ENCODE results near the gene CD28. TPM values are rescaled to one million over a fixed set of nuclear protein-coding genes. Genes with fewer than 3 reads are reported as not detected.

Gene CD28
- total RNA-seq, 5 donors from 2014 or later (not counting 1 experiment from before 2014, with no cell fraction given): 112 to 154 (median 151) TPM

DNA sequence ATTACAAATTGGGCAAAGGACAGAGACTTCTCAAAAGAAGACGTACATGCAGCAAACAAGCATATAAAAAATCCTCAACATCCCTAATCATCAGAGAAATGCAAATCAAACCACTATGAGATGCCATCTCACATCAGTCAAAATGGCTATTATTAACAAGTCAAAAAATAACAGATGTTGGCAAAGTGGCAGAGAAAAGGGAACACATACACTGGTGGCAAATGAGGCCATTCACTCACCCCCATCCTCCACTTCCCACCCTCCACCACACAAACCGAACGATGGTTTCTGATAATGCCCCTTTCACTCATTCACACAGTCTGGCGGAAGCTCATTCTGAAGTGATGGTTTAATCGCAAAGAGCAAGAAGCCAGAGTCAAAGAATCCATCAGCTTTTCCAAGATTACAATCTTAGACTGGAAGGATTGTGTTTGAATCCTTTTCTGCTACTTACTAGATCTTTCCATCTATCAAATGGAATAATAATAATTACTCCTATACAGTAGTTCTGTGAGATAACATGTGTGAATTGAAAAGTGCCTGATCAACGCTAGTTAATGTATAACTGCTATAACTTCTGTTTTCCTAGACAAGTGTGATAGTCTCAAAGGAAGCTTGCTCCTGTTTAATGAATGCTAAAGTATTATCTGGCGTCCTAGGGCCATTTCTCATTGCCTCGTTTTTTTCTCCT, 16.9 kb upstream of the CD28 start:
- peak in 2 of 4 experiments; percentile 54 to 61 for ATAC-seq (replicated peaks in 1 of 4)
- POLR2A ChIA-PET: interaction anchor here in 1 of 2 donors (0.7 kb wide), 1 partner anchor 78 kb away, joined by 3 read pairs; no protein-coding TSS in a partner anchor

DNA sequence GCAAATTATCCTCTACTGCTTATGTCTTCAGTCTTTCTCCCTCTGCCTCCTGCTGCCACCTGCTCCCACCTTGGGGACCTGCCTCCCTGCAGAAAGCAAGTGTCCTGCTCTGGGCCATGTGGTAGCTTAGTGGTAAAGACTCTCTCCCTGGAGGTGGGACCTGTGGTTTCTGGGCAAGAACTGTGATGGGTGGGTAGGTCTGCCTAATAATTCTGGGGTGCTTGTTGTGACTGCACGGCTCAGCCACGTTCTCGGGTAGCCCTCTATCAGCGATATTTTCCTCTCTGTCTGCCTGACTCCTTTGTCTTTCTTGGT, 16.4 kb upstream of the CD28 start:
- H3K27ac ChIP-seq (ENCODE audit: low read length): no peak overlapping the region

More for the DNA sequence above, 16.9 kb upstream of the CD28 start:
- Histone ChIP-seq H3K27me3 (replicated peaks in 1 of 2; ENCODE audit: control insufficient read depth in 2 of 2, extremely low read depth in 1 of 2, insufficient read depth in 2 of 2, low read length in 1 of 2) (no peaks in the 10 kb centered on the region), H3K27ac (ENCODE audit: low read length) (no peak overlapping the region), H3K4me1 (ENCODE audit: control insufficient read depth in 1 of 2, extremely low read depth in 1 of 2, insufficient read depth in 2 of 2, low read length in 2 of 2) (peaks cover 0 to 12% of the 10 kb centered on the region in 2 experiments), H3K4me3 (ENCODE audit: control insufficient read depth in 1 of 2, extremely low read depth in 1 of 2, low read length in 1 of 2) (no peak overlapping the region), H3K9me3 (no peaks in the 10 kb centered on the region), H3K36me3 (ENCODE audit: control insufficient read depth in 2 of 2, extremely low read depth in 1 of 2, insufficient read depth in 1 of 2, low read length in 1 of 2) (no peaks in the 10 kb centered on the region)
- no CpG with 5 or more reads among the region's 8 CpGs for WGBS (ENCODE audit: insufficient coverage)
- H3K36me3 Mint-ChIP-seq: peaks cover 4% of the 10 kb centered on the region
- CTCF ChIA-PET: interaction anchor here in 1 of 2 donors (0.6 kb wide), 1 partner anchor 388 kb away, joined by 3 read pairs; no protein-coding TSS in a partner anchor
- no peak overlapping the region for H3K27ac Mint-ChIP-seq
- no peak overlapping the region for H3K4me3 Mint-ChIP-seq
- H3K27me3 Mint-ChIP-seq: no peaks in the 10 kb centered on the region
- H3K9me3 Mint-ChIP-seq: no peaks in the 10 kb centered on the region
- peaks cover 16 to 22% (median 18%) of the 10 kb centered on the region in 3 donors for H3K4me1 Mint-ChIP-seq
- DNase-seq: peak in 8 of 35 experiments; percentile 9 to 45 (median 24)

DNA sequence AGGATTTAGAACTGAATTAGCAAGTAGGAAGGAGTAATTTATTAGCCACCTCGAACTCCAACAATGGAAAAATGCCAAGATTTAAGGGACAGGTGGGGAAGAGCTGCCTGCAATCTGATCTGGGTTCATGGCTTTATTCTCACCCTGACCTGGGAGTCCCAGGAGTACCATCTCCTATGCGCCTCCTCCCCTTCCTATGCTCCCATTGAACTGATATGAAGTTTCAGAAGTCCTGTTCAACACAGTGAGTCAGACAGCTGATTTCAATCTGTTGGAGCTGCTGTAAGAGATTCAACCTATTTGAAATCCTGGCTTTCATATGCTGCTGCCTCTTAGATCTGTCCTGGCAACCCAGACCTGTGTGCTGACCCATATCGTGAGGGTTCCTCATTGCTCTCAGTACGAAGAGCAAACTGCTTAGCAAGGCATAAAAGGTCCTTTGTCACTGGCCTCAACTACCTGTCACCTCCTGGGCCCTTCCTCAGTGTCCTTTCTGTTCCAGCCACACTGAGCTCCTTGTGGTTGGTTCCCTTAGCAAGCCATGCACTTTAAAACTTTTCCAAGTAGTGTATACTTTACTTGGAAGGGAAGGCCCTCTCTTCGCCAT, 15.9 kb upstream of the CD28 start:
- CTCF ChIA-PET: interaction anchor here (1.0 to 1.2 kb wide), 2 partner anchors 76 to 125 kb away, joined by 3 to 5 read pairs; no protein-coding TSS in a partner anchor
- Histone ChIP-seq H3K27ac (ENCODE audit: low read length) (no peak overlapping the region), H3K36me3 (ENCODE audit: control insufficient read depth in 2 of 2, extremely low read depth in 1 of 2, insufficient read depth in 1 of 2, low read length in 1 of 2) (no peaks in the 10 kb centered on the region), H3K4me3 (ENCODE audit: control insufficient read depth in 1 of 2, extremely low read depth in 1 of 2, low read length in 1 of 2) (no peak overlapping the region), H3K4me1 (ENCODE audit: control insufficient read depth in 1 of 2, extremely low read depth in 1 of 2, insufficient read depth in 2 of 2, low read length in 2 of 2) (peaks cover 0 to 12% of the 10 kb centered on the region in 2 experiments), H3K9me3 (no peaks in the 10 kb centered on the region), H3K27me3 (replicated peaks in 1 of 2; ENCODE audit: control insufficient read depth in 2 of 2, extremely low read depth in 1 of 2, insufficient read depth in 2 of 2, low read length in 1 of 2) (no peaks in the 10 kb centered on the region)
- no peak overlapping the region for H3K4me3 Mint-ChIP-seq
- WGBS (ENCODE audit: insufficient coverage): 93% methylated on average over 3 of the region's 5 CpGs
- no peaks in the 10 kb centered on the region for H3K36me3 Mint-ChIP-seq
- peaks cover 19 to 23% (median 20%) of the 10 kb centered on the region in 3 donors for H3K4me1 Mint-ChIP-seq
- ATAC-seq (replicated peaks in 1 of 4): no peak
- no peak for DNase-seq
- no peaks in the 10 kb centered on the region for H3K27me3 Mint-ChIP-seq
- POLR2A ChIA-PET: interaction anchor here in 1 of 2 donors (0.5 kb wide), 1 partner anchor 1608 kb away, joined by 3 read pairs; no protein-coding TSS in a partner anchor
- H3K27ac Mint-ChIP-seq: no peak overlapping the region
- H3K9me3 Mint-ChIP-seq: no peaks in the 10 kb centered on the region

More for the DNA sequence above, 16.4 kb upstream of the CD28 start:
- POLR2A ChIA-PET: no interaction called here
- H3K9me3 ChIP-seq: no peaks in the 10 kb centered on the region
- ATAC-seq (replicated peaks in 1 of 4): no peak
- DNase-seq: no peak
- no peaks in the 10 kb centered on the region for H3K9me3 Mint-ChIP-seq
- no peaks in the 10 kb centered on the region for H3K36me3 ChIP-seq (ENCODE audit: control insufficient read depth in 2 of 2, extremely low read depth in 1 of 2, insufficient read depth in 1 of 2, low read length in 1 of 2)
- CTCF ChIA-PET: interaction anchor here in 1 of 2 donors (0.6 kb wide), 1 partner anchor 389 kb away, joined by 3 read pairs; no protein-coding TSS in a partner anchor
- 37% methylated on average over 3 of the region's 4 CpGs for WGBS (ENCODE audit: insufficient coverage)
- peaks cover 18 to 22% (median 20%) of the 10 kb centered on the region in 3 donors for H3K4me1 Mint-ChIP-seq
- no peak overlapping the region for H3K4me3 Mint-ChIP-seq
- no peak overlapping the region for H3K27ac Mint-ChIP-seq
- H3K27me3 ChIP-seq (replicated peaks in 1 of 2; ENCODE audit: control insufficient read depth in 2 of 2, extremely low read depth in 1 of 2, insufficient read depth in 2 of 2, low read length in 1 of 2): no peaks in the 10 kb centered on the region
- no peaks in the 10 kb centered on the region for H3K27me3 Mint-ChIP-seq
- no peak overlapping the region for H3K4me3 ChIP-seq (ENCODE audit: control insufficient read depth in 1 of 2, extremely low read depth in 1 of 2, low read length in 1 of 2)
- H3K36me3 Mint-ChIP-seq: peaks cover 4% of the 10 kb centered on the region
- H3K4me1 ChIP-seq (ENCODE audit: control insufficient read depth in 1 of 2, extremely low read depth in 1 of 2, insufficient read depth in 2 of 2, low read length in 2 of 2): peaks cover 0 to 12% of the 10 kb centered on the region in 2 experiments

DNA sequence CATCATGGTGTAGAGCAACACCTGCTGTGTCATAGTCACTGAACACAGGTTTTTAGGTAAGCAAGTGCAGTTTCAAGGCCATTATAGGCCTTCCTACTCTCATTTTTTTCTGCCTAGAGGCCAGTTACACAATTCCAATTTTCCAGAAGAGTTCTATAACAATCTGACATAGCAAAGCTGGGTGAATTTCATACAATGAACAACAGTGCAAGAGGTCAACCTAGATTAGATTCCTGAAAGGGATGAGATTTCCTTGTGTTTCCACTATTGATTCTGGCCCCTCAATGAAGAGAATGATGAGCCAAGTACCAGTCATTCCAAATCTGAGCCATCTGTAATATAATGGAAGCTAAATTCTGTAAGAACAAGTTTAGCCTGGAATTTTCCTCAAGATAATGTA, 15.3 kb upstream of the CD28 start:
- POLR2A ChIA-PET: no interaction called here
- H3K9me3 Mint-ChIP-seq: no peaks in the 10 kb centered on the region
- no peaks in the 10 kb centered on the region for H3K27me3 Mint-ChIP-seq

DNA sequence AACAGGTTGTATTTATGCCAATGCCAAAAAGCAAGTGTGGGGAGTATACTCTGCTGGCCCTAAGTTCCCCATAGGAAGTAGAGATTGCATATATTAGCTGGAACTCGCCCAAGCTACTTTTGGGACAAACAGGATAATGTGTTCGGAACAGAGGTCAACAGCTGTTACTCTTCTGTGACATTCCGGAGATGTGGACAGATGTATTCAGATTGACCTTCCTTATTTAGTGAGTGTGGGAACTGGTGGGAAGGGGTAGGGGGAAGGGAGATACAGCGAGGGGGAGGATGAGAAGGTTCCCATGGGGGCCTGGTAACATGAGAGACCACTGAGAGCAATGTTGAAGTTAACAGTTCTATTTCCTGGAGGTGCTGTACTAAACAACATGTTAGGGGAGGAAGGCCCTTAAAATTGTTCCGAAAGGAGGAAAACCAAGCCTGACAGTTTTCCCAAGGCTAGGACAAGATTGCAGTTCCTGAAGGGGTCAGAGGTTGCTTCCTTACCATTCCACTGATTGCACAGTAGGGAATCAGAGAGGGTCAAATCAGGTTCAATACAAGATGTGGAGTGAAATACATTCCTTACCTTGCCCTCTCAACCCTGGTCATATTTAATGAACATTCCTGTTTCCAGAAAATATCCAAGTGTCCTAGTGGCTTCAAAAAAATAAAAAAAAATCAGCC, 14.3 kb upstream of the CD28 start:
- H3K36me3 Mint-ChIP-seq: no peaks in the 10 kb centered on the region
- H3K4me3 ChIP-seq (ENCODE audit: control insufficient read depth in 1 of 2, extremely low read depth in 1 of 2, low read length in 1 of 2): no peak overlapping the region
- no peak overlapping the region for H3K27ac Mint-ChIP-seq
- no peaks in the 10 kb centered on the region for H3K9me3 ChIP-seq
- no peak overlapping the region for H3K4me3 Mint-ChIP-seq
- H3K4me1 Mint-ChIP-seq: peaks cover 19 to 23% (median 20%) of the 10 kb centered on the region in 3 donors
- H3K9me3 Mint-ChIP-seq: no peaks in the 10 kb centered on the region
- POLR2A ChIA-PET: no interaction called here
- DNase-seq (no peak), ATAC-seq (replicated peaks in 1 of 4) (no peak)
- no peak overlapping the region for H3K27ac ChIP-seq (ENCODE audit: low read length)
- 100% methylated on average over 4 of the region's 5 CpGs for WGBS (ENCODE audit: insufficient coverage)
- no peaks in the 10 kb centered on the region for H3K27me3 ChIP-seq (replicated peaks in 1 of 2; ENCODE audit: control insufficient read depth in 2 of 2, extremely low read depth in 1 of 2, insufficient read depth in 2 of 2, low read length in 1 of 2)
- H3K4me1 ChIP-seq (ENCODE audit: control insufficient read depth in 1 of 2, extremely low read depth in 1 of 2, insufficient read depth in 2 of 2, low read length in 2 of 2): peaks cover 0 to 12% of the 10 kb centered on the region in 2 experiments
- CTCF ChIA-PET: interaction anchor here in 1 of 2 donors (1.2 kb wide), 1 partner anchor 123 kb away, joined by 5 read pairs; no protein-coding TSS in a partner anchor
- no peaks in the 10 kb centered on the region for H3K27me3 Mint-ChIP-seq
- H3K36me3 ChIP-seq (ENCODE audit: control insufficient read depth in 2 of 2, extremely low read depth in 1 of 2, insufficient read depth in 1 of 2, low read length in 1 of 2): no peaks in the 10 kb centered on the region

More for the DNA sequence above, 15.3 kb upstream of the CD28 start:
- H3K9me3 ChIP-seq: no peaks in the 10 kb centered on the region
- DNase-seq (no peak), ATAC-seq (replicated peaks in 1 of 4) (no peak)
- no peak overlapping the region for H3K4me3 ChIP-seq (ENCODE audit: control insufficient read depth in 1 of 2, extremely low read depth in 1 of 2, low read length in 1 of 2)
- H3K27me3 ChIP-seq (replicated peaks in 1 of 2; ENCODE audit: control insufficient read depth in 2 of 2, extremely low read depth in 1 of 2, insufficient read depth in 2 of 2, low read length in 1 of 2): no peaks in the 10 kb centered on the region
- H3K4me3 Mint-ChIP-seq: no peak overlapping the region
- peaks cover 0 to 12% of the 10 kb centered on the region in 2 experiments for H3K4me1 ChIP-seq (ENCODE audit: control insufficient read depth in 1 of 2, extremely low read depth in 1 of 2, insufficient read depth in 2 of 2, low read length in 2 of 2)
- no peaks in the 10 kb centered on the region for H3K36me3 Mint-ChIP-seq
- CTCF ChIA-PET: interaction anchor here (1.0 to 1.2 kb wide), 2 partner anchors 77 to 124 kb away, joined by 3 to 5 read pairs; no protein-coding TSS in a partner anchor
- H3K27ac Mint-ChIP-seq: no peak overlapping the region
- peaks cover 19 to 23% (median 20%) of the 10 kb centered on the region in 3 donors for H3K4me1 Mint-ChIP-seq
- no peak overlapping the region for H3K27ac ChIP-seq (ENCODE audit: low read length)
- no peaks in the 10 kb centered on the region for H3K36me3 ChIP-seq (ENCODE audit: control insufficient read depth in 2 of 2, extremely low read depth in 1 of 2, insufficient read depth in 1 of 2, low read length in 1 of 2)

DNA sequence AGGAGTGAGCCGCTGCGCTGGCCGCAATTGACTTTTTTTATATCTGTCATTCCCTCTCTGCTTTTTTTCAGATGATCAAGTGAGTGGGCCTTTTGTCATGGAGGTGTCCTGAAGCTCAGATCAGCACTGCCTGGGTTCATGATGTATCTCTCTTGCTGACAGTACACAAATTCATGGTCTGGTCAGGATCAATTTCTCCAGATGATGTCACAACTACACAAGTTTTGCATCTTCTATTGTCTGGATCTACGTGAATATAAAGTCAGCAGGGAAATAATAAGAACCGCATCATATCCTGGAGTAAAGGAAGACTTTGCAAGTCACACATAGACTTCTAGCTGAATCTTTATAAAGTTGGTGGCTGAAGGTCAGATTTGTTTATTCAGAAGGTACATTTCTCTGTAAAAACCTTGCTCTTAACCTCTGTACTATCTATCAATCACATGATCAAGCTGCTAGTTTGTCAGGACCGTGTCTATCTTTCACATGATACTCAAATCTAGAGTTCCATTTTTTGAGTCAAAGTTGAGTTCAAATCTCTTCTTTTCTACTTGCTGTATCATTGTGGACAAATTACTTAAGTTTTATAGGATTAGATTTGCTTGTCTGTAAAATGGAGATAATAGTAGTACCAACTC, 13.1 kb upstream of the CD28 start:
- Histone ChIP-seq H3K4me1 (ENCODE audit: control insufficient read depth in 1 of 2, extremely low read depth in 1 of 2, insufficient read depth in 2 of 2, low read length in 2 of 2) (peaks cover 0 to 12% of the 10 kb centered on the region in 2 experiments), H3K36me3 (ENCODE audit: control insufficient read depth in 2 of 2, extremely low read depth in 1 of 2, insufficient read depth in 1 of 2, low read length in 1 of 2) (no peaks in the 10 kb centered on the region), H3K27me3 (replicated peaks in 1 of 2; ENCODE audit: control insufficient read depth in 2 of 2, extremely low read depth in 1 of 2, insufficient read depth in 2 of 2, low read length in 1 of 2) (no peaks in the 10 kb centered on the region), H3K4me3 (ENCODE audit: control insufficient read depth in 1 of 2, extremely low read depth in 1 of 2, low read length in 1 of 2) (no peak overlapping the region), H3K9me3 (no peaks in the 10 kb centered on the region), H3K27ac (ENCODE audit: low read length) (no peak overlapping the region)
- H3K27me3 Mint-ChIP-seq: no peaks in the 10 kb centered on the region
- H3K27ac Mint-ChIP-seq: no peak overlapping the region
- no peaks in the 10 kb centered on the region for H3K36me3 Mint-ChIP-seq
- ChIA-PET POLR2A (interaction anchor here (0.5 to 1.0 kb wide), 4 partner anchors 23 to 206 kb away, joined by 3 to 6 read pairs (median 3); no protein-coding TSS in a partner anchor), CTCF (interaction anchor here in 1 of 2 donors (0.7 kb wide), 1 partner anchor 1164 kb away, joined by 5 read pairs; no protein-coding TSS in a partner anchor)
- no CpG with 5 or more reads among the region's 6 CpGs for WGBS (ENCODE audit: insufficient coverage)
- H3K4me3 Mint-ChIP-seq: no peak overlapping the region
- no peak for ATAC-seq (replicated peaks in 1 of 4)
- no peak for DNase-seq
- H3K4me1 Mint-ChIP-seq: peaks cover 19 to 28% (median 20%) of the 10 kb centered on the region in 3 donors
- H3K9me3 Mint-ChIP-seq: peaks cover 0 to 7% (median 0%) of the 10 kb centered on the region in 3 donors

Measured in T-cell (primary cell).